DMS153 treated with DMSO at 0.1 percent for 48 hours (cell line): Measurements from ENCODE around the gene KRT75.

Experiments used
- DNase-seq: peaks from one replicate; lab custom pipeline; 2025; ENCODE audit not compliant: unreplicated experiment; lab: John Stamatoyannopoulos, UW

The KRT75 gene

DNA sequence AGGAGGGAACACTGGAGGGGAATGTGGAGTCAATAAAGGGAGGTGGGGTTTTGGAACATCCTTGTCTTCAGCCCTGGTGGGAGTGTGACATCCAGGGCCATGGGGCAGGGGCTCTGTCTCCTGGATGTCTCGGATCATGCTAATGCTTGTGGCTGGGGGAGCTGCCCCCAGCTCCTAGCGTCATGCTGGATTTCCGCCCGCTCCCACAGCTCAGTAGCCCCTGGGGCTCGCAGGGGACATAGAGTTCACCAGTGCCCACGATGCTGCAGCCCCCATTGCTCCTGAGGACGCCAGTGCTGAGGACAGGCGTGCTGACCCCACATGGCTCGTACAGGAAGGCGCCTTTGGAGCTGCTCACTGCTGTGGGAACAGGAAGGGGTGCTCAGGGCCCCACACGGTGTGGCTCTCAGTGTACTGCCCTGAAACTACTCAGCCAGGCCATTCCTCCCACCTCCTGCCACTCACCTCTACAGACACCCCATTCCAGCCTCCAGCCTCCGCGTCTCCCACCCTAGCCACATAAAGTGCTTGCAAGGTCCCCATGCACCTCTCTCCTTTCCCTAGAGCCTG is 39.2 kb downstream of the KRT75 start:
- no peak for DNase-seq

DNA sequence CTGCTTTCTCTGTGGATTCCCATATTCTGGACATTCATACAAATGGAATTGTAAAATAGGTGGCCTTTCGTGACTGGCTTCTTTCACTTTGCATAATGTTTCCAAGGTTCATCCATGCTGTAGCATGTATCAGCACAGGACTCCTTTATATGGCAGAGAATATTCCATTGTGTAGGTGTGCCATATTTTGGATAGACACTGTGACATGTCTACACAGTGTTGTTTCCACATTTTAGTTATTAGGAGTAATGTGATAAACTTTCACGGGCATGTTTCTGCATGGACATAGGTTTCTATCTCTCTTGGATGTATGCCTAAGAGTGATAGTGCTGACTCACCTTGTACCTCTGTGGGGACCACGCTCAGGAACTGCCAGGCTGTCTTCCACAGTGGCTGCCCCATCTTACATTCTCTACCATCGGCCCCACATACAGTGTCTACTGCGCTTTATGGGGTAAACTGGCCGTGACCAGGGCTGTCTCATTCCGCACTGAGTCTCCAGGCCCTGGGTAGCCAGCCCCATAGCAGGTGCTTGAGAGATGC is 41.6 kb downstream of the KRT75 start:
- DNase-seq, result no peak

GRCh38 chr12:52391618-52392002 is 42.6 kb downstream of the KRT75 start:
- peak; percentile 87 for DNase-seq

DNA sequence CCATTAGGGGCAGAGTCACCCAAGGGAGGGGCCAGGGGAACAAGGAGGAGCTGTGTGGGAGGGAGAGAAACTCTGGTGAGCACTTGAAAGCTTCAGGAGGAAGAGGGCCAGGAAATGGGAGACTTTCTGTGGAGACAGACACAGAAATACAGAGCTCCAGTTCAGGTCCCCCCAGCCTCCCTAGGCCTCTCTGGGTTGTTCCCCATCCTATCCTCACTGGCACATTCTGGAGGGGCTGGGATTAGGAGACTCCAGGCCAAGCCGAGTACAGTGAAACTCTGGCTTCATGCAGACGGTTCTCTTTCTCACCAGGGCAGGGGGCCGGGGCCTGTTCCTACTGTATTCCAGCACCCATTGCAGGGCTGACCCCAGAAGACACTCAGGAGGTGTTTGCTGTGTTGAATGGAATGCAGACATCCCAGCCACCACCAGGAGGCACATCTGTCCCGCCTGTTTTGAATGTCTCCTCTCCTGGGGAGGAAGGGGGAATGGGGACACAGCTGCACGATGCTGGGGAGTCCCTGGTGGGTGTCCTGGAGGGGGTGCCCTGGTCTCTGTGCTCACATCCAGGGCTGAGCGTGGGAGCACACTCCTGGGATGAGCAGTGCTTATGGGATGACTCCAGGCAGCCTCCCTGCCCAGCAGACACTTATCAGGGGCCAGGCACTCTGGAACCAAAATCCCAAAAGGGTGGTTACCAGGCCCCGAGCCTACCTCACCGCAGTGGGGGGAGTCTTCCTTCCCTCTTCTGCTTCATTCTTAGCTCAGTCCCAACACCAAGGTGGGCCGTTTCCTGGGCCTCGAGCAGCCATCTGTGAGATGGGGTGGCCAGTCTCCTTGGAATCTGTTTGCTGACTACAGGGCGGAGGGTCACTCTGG is 43.2 kb downstream of the KRT75 start:
- no peak for DNase-seq

- no peak for DNase-seq
Measured at GRCh38 chr12:52389313-52390207, 44.6 kb downstream of the KRT75 start.

GRCh38 chr12:52387859-52388258 is 46.3 kb downstream of the KRT75 start:
- no peak for DNase-seq

DNA sequence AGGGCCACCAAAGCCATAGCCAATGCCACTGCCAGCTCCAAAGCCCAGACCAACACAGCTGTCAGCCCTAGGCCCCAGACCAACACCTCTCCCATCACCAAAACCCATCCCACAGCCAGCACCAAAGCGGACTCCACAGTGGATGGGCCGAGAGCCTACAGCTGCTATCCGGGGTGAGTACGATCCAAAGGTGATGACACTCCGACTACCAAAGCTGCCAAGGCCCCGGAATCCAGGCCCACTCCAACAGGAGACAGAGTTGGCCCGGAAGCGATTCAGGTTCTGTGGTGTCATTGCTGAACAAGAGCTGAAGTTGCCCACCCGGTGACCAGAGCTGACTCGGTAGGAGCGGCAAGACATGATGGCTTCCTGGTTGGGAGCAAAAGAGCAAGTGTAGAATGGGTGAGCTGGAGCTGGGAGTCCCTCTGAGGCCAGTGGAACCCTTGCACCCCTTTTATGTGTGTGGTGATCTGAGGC is 48.9 kb downstream of the KRT75 start, which contains the start of gene KRT84:
TSS of gene KRT84 (minus strand) at position 427 of the 477 bp plus-strand sequence. CDS start at position 360, 67 bp downstream.
- no peak for DNase-seq

DNA sequence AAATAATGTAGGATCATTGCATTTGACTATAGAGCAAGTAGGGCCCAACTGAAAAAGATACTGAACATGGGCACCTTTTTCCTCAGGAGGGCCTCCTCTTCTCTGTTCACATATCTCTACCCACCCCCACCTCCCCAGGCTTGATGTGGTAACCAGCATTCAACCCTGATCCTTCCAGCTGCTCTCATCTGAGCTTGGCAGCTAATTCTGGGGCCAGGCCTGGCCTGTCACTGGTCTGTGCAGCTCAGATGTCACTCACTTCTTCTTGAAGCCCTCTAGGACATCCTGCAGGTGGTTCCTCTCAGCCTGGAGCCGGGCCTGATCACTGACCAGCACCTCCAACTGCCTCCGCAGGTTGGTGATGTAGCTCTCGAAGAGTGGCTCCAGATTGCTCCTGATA is 50.8 kb downstream of the KRT75 start:
- no peak for DNase-seq

- DNase-seq, result no peak
Measured at GRCh38 chr12:52382854-52383253, 51.3 kb downstream of the KRT75 start.

- no peak for DNase-seq
Measured at GRCh38 chr12:52381206-52381605, 53.0 kb downstream of the KRT75 start.

DNA sequence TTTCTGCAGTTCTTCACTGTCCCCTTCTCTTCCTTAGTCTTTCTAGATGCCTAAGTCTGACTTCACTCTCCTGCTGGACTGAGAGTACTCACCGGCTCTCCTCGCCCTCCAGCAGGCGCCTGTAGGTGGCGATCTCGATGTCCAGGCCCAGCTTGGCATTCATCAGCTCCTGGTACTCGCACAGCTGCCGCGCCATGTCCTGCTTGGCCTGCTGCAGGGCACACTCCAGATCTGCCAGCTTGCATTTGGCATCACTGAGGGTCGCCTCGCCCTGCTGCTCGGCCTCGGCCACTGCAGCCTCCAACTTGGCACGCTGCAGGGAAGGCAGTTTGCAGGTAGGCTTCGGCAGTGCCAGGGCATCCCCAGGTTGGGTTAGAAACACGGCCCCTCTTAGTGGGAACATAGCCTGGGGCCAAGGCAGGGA is 53.9 kb downstream of the KRT75 start:
- DNase-seq, result no peak

DNA sequence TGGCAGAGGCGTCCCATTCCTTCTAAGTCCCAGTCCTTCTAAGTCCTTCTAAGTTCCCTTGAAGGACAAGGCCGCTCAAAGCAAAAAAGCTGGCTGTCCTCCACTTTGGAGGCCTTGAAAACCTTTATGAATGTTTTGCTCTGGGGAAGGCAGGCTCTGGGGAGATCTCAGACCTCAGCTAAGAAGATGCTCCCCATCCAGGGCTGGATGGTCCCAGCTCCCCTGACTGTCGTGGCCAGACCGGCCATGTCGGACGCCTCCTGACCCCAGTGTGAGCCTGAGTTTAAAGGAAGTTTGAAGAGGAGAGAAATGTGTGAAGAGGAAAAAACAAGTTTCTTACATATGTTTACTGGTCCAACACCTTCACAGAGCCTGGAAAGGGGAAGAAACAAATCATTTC is 54.6 kb downstream of the KRT75 start:
- DNase-seq, result no peak

DNA sequence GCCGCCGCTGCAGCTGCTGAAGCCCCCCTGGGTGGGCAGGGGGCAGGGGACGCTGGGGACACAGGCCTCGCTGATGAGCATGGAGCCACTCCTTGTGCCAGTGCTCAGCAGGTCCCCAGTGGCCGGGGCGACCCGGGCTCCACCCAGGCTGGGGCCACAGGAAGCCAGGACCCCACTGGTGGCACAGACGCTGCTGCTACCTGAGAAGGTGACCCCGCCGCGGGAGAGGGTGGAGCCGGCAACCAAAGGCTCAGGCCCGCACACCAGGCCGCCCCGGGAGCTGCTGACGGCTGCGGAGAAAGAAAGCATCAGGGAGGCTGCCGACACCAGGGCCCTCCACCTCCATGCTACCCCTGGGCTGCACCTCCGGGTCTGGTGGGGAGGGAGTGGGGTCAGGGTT is 56.1 kb downstream of the KRT75 start:
- DNase-seq, result no peak

DNA sequence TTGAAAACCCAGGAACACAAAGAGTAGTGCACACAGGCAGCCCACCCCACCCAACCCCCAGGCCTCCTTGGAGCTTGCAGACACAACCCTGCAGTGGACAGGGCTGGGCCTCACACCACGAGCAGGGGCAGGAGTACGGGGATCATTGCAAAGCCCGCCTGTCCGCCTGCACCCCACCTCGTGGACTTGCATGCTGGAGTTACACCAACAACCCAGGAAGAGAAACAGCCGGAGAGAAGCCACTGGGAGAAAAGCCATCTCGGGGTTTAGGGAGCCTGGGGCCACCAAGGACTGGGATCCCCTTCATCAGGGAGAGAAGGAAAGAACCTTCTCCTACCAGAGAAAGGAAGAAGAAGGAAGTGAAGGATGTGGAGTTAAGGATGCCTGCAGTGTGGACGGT is 56.9 kb downstream of the KRT75 start:
- no peak for DNase-seq
